GM19238 (cell line): Measurements from ENCODE around the gene CDNF.
"Not testable (repeated sequence)": the region's sequence is repeated elsewhere in the genome, so short reads cannot be mapped to it uniquely, and the experiment has no call there.

Source experiments
- DNase-seq: peaks from one replicate; pipeline ENCODE4 v3.0.0; 2011; ENCODE audit warnings: low spot score; ENCODE audit not compliant: insufficient read length

The CDNF gene

DNA sequence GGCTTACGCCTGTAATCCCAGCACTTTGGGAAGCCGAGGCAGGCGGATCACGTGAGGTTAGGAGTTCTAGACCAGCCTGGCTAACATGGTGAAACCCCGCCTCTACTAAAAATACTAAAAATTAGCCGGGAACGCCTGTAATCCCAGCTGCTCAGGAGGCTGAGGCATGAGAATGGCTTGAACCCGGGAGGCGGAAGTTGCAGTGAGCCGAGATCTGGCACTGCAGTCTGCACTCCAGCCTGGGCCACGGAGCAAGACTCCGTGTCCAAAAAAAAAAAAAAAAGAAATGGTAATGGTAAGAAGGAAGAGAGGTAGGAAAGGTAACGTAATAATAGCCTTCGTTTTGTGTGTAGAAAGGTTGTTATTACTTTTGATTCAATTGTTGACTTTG lies 1.5 kb upstream of the CDNF start:
- DNase-seq = no peak

GRCh38 chr10:14838582-14839304 lies 906 bp upstream of the CDNF start:
- peak; percentile 22 for DNase-seq

DNA sequence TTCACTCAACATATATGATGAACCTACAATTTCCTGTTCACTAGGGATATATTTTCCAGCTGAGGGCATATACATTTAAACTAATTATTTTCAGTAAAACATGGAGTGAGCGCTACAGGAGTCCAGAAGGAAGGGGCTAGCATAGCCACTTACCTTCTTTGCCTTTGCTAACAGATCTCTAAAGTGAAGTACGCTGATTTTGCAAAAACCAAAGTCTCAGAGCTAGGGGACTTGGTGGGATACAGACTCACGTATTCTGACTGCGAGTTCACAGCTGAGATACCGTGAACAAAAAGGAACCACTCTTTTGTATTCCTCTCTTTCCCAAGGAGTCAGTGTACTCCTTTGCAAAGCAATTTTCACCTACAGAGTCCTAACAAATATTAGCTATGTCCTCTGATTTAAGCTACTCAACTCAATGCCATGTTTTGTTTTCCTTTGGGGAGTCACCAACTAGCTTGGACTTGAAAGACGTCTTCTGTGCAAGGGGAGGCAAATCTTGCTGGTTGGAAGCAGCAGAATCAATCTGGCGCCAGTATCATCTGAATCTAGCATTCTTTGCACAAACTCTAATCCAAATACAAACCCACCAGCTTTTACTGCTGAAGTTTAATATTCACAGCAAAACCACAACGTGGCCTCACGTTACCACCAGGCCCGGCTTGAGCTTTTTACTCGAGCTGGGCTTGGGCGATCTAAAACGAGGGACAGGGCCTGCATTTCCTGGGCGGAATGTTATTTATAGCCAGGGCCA lies 657 bp downstream of the CDNF start:
- DNase-seq = no peak

- DNase-seq = no peak
These were observed 1.6 kb downstream of the CDNF start for GRCh38 chr10:14836208-14836607.

DNA sequence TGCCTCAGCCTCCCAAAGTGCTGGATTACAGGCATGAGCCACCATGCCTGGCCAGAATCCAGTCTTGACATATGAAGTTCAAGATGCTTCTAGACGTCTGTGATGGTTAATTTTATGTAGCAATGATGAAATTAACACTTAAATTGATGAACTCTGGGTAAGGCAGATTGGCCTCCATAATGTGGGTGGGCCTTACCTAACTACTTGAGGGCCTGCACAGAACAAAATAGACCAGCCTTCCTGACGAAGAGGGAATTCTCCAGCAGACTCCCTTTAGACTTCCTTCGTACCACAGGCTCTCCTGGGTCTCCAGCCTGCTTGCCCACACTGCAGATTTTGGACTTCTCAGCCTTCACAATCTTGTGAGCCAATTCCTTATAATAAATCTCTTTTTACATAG lies 4.7 kb downstream of the CDNF start:
- DNase-seq = no peak

- DNase-seq = no peak
These were observed 11.6 kb downstream of the CDNF start for GRCh38 chr10:14826076-14826829.

GRCh38 chr10:14823966-14824365 lies 13.9 kb downstream of the CDNF start:
- no peak for DNase-seq

GRCh38 chr10:14822879-14823755 lies 14.7 kb downstream of the CDNF start:
- DNase-seq = peak; percentile 27

GRCh38 chr10:14821635-14822375 lies 16.0 kb downstream of the CDNF start:
- DNase-seq = no peak

GRCh38 chr10:14820775-14821154 lies 17.1 kb downstream of the CDNF start:
- no peak for DNase-seq

DNA sequence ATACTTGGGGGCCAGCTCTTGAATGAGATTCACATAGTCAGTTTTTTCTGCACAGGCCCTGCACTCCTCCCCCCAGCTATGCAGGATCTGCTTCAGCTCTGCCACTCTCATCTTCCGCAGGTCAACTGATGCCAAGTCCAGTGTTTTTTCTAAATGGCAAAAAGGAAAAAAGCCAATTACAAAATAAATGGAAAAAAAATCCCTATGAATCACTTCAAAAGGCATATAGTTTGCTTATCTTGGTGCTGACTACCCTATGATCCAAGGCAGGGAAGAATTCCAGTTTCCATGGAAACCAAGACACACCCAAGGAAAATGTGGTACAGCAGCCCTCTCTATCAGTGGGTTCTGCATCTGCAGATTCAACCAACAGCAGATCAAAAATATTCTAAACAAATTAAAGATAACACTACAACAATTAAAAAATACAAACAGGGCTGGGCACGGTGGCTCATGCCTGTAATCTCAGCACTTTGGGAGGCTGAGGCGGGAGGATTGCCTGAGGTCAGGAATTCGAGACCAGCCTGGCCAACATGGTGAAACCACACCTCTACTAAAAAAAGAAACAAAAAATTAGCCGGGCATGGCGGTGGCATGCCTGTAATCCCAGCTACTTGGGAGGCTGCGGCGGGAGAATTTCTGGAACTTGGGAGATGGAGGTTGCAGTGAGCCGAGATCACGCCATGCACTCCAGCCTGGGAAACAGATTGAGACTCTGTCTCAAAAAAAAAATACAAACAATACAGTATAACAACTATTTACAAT lies 17.6 kb downstream of the CDNF start:
- no peak for DNase-seq

GRCh38 chr10:14816717-14817116 lies 21.1 kb downstream of the CDNF start:
- DNase-seq = not testable (repeated sequence)

DNA sequence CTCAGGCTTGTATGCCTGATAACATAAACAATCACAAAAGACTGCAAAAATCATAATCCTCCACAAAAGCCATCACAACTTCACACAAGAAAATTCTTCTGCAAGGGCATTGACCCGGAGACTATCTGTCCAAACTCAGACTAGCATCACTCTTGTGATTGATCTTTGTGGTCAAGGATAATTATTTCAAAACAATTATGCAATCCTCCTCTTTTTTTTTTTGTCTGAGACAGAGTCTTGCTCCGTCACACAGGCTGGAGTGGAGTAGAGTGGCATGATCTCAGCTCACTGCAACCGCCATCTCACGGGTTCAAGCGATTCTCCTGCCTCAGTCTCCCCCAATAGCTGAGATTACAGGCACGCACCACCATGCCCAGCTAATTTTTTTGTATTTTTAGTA lies 22.2 kb downstream of the CDNF start:
- DNase-seq = no peak

DNA sequence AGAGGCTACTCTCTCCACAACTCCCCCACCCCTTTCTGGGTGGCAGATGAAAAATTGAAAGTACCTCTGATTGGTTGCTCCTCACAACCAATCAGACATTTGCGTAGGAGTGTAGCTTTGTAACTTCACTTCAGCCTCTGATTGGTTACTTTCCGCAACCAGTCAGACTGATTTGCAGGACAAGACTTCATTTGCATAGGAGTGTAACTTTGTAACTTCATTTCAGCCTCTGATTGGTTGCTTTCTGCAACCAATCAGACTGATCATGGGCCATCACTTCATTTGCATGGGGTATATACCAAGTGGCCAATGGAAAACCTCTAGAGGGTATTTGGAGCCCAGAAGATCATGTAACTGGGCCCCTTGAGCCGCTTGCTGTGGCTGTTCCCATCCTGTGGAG lies 25.6 kb downstream of the CDNF start:
- no peak for DNase-seq

DNA sequence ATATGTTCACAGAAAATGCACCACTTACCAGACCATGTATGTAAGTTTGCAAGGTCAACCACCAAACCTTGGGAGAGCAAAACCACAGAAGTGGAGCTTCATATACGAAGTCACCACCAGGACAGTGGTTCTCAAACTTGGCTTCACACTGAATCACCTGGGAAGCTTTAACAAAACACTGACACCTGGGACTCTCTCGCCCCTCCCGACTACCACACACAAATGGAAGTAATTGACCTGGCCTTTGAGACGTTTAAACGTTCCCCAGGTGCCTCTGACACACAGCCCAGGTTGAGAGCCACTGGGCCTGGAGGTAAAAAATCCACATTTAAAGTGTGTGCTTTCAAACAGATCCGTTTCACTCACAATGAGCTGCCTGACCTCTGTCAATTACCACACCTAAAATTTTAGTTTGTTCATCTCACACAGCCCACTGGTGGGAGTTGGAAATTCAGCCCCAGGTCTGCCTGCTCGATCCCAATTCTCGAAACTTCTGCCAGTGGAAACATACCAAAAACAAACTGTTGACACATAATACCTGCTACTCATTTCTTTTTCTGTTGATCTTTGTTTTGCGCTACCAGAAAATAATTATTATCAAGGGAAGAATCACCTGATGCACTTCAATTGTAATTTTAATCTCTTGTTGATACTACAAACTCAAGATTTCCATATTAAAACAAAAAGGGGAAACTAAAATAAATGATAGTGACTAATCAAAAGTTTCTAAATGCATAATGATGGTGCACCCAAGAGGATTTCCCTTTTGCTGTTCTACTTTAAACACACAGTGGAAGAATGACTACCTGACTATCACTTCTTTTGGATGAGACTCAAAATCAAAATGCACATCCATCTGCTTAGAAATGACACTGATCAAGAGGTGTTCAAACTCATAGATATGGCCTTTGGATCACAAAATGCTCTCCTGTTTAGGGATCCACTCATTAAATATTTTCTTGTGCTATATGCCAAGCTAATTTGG lies 26.6 kb downstream of the CDNF start:
- no peak for DNase-seq

DNA sequence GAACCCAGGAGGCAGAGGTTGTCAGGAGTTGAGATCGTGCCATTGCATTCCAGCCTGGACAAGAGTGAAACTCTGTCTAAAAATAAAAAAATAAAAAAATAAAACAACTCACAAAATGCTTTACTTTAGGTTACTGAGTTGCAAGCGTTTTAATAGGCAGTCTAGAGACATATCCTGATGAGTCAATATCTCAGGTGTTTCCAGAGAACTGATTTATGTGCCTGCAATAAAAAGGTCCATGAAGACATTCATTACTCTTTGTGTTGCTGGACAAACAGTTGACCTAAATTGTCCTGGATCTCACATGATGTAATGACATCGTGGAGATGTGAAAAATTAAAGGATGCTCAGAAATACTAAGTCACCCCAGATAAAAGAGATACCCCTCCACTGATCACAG lies 31.5 kb downstream of the CDNF start:
- no peak for DNase-seq

DNA sequence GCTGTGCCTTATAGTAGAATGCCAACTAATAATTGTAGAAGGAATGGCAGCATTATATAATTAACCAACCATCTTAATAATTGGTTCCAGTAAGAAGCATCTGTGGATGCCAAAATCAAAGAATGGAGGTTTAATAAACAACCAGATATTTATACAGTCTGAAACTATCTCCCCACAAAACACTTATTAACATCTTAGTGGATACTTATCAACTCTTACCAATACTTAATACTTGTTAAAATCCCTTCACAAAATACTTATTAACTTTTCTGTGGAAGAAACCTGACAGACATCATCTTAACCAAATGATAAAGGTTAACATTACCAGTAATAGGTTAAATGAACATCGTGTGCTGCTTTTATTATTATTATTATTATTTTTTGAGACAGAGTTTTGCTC lies 34.0 kb downstream of the CDNF start:
- no peak for DNase-seq

DNA sequence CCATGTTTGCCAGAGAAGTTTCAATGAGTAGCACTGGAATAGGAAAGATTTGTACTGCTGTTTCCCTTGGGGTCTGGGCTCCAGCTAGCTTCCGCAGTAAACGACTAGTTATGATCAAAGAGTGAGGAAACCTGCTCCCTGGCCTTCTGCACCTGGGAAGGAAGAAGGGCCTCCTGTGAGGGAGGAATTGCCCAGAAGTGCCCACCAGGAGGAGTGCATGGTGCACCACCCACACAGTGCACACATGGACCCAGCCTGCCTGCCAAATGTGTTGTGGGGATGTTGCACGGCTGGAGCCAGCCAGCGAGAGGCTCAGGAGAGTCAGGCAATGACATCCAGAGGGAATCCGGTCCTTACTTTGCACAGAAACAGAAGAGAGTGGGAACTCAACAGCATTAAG lies 36.1 kb downstream of the CDNF start:
- DNase-seq = no peak

- no peak for DNase-seq
These were observed 37.4 kb downstream of the CDNF start for GRCh38 chr10:14800397-14800796.
